Islet of Langerhans (tissue), 1 donor: Measurements from ENCODE around the gene KLHL22.

Source experiments
- FAIRE-seq: peaks from one replicate; lab custom pipeline; 2011; peaks lifted over from hg19 to GRCh38; lab: Jason Lieb, UNC

The KLHL22 gene

GRCh38 chr22:20432244-20432686 lies 63.3 kb downstream of the KLHL22 start:
- no peak for FAIRE-seq

GRCh38 chr22:20431511-20432192 lies 63.9 kb downstream of the KLHL22 start:
- no peak for FAIRE-seq

- FAIRE-seq = no peak
Observed at GRCh38 chr22:20430720-20431510, 64.7 kb downstream of the KLHL22 start.

DNA sequence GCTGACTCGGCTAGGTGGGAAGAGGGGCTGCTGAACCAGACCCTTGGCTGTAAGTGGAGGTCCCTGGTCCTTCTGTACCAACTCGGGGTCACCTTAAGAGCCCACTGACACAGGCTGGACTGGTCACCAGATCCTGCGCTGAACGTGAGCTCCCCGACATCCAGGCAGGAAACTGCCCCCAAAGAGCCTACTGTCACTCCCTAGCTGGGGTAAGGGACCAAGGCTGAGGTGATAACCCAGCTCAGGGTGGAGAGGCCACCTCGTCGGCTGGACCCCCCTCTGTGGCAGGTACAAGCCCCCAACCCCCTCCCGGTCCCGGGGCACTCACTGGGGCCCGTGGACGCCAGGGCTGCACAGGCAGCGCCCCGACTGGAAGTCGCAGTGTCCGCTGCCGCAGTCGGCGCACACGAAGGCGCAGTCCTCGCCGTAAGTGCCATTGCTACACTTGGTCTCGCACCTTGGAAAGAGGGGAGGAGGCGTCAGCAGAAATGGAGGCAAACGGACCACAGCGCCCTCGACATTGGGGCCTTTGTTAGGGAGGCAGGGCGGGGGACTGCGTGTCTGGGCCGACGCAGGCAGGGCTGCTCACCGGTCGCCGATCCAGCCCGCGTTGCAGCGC lies 65.4 kb downstream of the KLHL22 start:
- FAIRE-seq = no peak

DNA sequence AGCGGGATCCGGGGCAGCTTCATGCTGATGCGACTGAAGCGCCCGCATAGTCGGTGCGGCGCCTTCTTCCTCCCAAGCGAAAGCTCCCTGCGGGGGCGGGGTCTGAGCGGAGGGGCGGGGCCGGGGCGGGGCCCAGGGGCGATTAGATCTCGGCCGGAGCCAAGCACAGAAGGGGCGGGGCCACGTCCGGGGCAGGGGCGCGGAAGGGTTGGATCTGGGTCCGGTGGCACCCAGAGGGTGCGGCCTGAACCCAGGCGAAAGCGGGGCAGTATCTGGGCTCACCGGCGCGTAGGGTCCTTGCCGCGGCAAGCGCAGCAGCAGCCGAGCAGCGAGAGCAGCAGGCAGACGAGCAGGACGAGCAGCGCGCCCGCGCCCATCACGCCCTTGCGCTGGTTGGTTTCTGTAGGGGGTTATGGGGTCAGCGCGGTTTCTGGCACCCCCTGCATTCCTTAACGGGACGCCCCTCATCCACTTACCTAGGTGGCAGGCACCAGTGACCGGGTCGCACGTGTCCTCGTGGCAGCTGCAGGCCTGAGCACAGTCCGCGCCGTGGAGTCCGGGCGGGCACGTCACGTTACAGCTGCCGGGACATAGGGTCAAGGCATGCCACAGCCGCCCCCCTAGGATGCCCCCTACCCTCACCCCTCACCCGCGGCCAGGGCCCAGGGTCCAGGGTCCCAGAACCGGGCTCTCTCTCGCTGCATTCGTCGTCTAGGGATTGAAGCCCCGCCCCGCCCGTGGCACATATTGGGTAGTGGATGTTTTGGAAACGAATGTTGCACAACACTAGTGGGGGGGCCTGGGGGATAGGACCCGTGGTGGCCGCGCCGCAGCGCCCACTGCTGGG lies 66.1 kb downstream of the KLHL22 start:
- no peak for FAIRE-seq

DNA sequence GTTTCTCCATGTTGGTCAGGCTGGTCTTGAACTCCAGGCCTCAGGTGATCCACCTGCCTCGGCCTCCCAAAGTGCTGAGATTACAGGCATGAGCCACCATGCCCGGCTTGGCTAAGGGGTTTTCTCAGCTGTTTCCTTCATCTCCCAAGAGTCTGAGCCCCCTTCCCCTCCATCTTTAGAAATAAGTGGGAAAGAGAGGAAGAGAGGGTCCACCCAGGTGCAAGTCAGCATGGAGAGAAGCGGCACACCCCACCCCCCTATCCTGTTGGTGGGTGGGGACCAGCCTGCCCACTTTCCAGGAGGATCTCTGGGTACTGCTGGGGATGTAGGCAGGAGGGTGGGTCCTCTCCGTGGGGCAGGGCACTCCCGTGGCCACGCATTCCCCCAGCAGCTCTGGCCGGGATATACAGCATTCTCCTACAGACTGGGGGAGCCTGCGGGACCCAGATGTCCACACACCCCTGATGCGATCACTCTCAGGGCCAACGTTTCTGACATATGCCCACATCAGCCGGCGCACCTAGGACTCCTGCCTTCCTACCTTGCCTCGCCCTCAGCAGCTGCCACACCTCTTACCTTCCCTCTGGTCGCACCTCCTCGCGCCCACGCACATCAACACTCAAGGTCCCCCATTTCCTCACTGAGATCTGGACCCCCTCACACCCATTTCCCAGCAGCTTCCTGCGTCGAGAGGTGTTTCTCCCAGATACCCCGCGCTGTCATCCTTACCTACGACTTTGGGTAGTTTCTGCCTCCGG lies 66.9 kb downstream of the KLHL22 start:
- FAIRE-seq = no peak

DNA sequence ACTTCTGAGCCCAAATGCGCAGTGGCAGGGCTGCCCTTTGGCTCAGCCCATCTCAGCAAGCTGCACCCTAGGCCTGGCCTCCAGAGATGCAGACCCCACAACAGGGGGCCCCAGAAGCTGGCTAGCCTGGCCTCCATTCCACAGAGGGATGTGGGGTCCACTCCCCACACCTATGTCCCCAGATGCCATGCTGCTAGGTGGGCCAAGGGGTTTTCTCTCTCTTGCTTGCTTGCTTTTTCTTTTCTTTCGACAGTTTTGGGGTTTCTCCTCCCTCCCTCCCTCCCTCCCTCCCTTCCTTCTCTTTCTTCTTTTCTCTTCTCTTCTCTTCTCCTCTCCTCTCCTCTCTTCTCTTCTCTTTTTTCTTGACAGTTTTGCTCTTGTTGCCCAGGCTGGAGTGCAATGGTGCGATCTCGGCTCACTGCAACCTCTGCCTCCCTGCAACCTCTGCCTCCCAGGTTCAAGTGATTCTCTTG lies 67.6 kb downstream of the KLHL22 start:
- no peak for FAIRE-seq

DNA sequence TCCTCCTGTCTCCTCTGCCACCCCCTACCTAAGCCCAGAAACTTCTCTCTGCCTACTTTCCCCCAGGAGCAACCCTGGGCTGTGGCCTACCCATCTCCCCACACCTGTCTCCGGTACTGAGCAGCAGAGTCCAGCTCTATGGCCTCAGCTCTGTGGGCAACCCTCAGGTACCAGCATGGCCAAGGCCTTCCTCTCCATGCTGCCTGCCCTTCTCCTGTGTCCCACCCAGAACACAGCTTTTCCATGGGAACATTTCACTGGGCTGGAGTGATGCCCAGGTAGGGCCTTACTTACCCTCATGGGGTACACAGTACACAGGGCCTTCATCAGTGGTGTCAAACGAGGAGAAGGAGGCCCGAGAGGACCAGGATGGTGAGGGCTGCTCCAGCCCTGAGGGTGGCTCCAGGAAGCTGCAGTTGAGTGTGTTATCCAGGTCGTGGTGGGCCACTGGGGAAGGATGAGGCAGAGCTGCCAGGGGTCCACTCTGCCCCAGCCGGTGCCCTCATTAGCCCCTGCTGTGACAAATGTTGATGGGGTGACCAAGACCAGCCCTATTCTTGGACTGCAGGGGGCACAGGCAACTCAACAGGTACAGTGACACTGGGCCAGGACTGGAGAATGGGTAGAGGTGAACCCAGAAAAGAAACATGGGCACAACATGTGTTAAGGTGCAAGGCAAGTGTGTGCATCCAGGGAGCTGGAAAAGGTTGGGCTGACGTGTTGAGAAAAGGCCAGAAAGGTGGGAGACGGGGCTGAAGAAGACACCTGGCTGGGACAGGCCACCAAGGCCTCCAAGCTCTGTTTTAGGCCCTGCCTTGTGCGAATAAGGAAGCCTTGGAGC lies 68.3 kb downstream of the KLHL22 start:
- no peak for FAIRE-seq

GRCh38 chr22:20426259-20426615 lies 69.4 kb downstream of the KLHL22 start:
- FAIRE-seq = no peak

DNA sequence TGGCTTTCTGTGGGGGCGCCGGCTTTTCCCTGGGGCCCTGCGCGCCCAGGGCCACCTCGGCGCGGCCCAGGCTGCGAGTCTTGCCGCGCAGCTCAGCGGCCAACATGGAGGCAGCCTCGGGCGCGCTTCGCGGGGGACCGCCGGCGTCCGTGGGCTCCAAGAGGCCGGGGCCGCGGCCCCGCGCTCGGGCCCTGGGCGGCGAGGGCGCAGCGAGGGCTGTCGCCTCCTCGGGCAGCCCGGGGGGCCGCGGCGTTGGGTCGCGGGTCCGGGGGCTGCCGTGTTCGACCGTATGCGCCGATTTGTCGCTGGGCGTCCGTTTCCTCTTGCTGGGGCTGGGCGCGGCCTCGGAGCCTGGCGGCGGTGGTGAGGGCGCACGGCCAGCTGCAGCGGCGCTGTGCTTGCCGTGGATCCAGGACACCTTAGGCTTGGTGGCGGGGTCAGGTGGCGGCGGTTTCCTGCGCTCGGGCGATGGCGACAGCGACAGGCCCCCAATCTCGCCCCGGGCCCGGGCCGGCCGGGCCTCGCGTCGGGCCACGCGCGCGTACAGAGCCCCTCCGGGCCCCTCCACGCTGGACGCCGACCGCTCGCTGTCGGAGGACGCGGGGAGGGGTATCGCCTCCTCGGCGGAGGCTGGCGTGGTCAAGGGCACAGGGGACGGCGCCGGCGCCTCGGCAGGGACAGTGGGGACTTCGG lies 69.9 kb downstream of the KLHL22 start:
- FAIRE-seq = no peak

GRCh38 chr22:20424932-20425565 lies 70.5 kb downstream of the KLHL22 start:
- no peak for FAIRE-seq

GRCh38 chr22:20424568-20424931 lies 71.0 kb downstream of the KLHL22 start:
- FAIRE-seq = no peak

DNA sequence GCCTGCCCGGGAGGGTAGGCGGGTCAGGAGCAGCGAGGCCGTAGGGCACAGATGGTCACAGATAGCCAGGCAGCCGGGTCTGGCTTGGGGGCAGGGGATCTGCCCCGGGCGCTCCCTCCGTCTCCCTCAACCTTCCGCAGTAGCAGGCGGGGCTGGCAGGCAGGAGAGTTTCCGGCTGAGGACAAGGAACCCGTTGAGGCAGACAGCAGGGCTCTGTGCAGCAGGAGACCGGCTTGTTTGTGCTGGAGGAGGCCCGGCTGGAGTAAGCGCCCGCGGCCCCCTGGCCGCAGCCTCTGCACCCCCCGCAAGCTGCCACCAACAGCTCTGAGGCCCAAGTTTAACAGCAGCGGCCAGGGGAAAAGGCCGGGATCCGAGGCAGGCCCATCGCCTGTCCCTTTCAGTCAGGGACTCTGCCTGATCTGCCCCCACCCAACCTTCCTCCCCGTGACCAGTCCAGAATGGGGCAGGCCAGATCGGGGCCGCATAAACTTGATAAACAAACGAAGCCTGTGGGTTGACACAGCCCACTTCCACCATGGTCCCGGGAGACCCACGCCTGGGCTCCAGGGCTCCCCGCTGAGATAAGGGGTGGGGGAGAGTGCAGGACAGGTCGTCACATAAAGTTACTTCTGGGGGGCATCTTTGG lies 71.6 kb downstream of the KLHL22 start:
- no peak for FAIRE-seq

DNA sequence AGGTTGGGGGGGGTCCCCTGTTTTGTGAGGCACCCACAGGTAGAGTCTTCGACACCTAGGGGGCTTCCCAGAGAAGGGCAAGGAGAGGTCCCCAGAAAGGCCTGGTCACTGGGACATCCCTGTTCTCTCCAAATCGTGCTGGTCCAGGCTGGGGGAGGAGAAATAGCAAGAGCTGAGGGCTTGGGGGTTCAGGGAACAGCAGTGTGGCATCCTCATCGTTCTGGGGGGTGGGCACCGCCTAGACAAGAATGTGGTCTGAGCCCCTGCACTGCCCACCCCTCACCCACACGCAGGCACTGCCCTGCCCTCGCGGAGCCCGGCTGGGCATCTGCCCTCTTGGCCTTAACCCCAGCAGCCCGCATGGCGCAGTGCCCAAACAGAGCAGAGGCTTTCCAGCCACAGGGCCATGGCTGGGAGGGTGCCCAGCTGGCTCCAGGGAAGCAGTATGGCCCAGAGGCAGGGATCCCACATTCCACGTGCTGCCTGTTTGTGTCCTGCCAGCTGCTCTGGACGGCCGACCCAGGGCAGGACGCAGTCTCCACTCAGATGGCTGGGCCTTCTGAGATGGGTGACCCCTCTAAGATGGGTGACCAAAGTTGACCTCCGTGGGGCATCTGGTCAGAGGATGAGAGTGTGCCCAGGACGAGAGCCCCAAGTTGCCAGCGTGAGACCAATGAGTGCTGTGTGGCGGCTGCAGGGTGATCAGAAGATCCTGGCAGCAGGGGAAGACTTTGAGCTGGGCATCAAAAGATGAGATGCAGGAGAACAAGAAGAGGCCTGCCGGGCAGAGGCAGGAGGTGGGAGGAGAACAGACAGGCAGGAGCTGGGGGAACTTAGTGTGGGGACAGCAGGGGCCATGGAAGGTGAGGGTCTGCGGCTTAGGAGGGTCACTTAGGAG lies 72.3 kb downstream of the KLHL22 start:
- no peak for FAIRE-seq

DNA sequence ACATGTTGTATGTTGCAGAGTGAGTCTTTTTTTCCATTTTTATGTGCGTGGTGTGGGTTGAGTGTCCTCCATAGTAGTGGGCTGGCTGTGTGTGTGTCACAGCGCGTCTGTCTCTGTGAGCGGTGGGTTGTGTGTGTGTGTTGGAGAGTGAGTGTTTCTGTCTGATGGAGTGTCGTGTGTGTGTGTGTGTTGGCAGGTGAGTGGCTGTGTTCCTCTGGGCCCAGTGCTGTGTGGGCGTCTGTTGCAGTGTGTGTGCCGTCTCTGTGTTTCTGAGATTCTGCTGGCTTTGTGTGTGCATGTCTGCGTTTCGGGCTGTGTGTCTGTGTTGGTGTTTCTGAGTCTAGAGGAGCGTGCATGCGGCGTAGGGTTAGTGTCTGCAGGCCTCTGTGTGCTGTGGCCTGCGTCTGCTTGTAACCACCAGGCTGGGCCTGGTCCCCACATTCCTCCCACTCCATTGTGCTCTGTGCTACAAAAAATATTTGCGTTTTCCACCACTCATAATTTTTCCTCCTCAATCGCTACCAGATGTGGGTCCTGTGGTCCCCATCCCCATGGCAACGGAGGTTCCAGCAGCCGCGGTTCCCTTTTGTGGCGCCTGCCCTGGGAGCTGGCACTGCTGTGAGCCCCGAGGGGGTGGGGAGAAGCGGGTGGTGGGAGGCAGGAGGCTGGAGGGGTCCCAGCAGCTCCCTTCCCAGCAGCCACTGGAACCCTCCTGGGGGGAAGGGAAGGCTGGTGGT lies 73.2 kb downstream of the KLHL22 start:
- no peak for FAIRE-seq

- no peak for FAIRE-seq
Observed at GRCh38 chr22:20421507-20421874, 74.1 kb downstream of the KLHL22 start.

- FAIRE-seq = no peak
Observed at GRCh38 chr22:20420157-20420842, 75.3 kb downstream of the KLHL22 start.
